ENCODE results near the gene ATP11C.

GRCh38 chrX:139759637-139760036 is 173.2 kb downstream of the ATP11C start:
- TF ChIP-seq CTCF (IDR thresholded peaks at IDR 0.05; ENCODE audit: borderline replicate concordance, extremely low read depth, low read length, poor library complexity, severe bottlenecking) (peak; percentile 23), EZH2 (IDR thresholded peaks at IDR 0.05; ENCODE audit: borderline replicate concordance, low read depth, low read length, severe bottlenecking) (no peak)

All from DND-41 (cell line).